ENCODE results near the gene RBBP4. TPM values are rescaled to one million over a fixed set of nuclear protein-coding genes. Genes with fewer than 3 reads are reported as not detected.

The RBBP4 gene
- total and polyA plus RNA-seq, 4 donors, result 37.7 to 205 (median 107) TPM

GRCh38 chr1:32647308-32648134 is 3.5 kb upstream of the RBBP4 start:
- Histone ChIP-seq H3K4me1 (ENCODE audit: control insufficient read depth in 5 of 5, insufficient read depth in 5 of 5, low read length in 5 of 5) (peaks cover 0 to 12% (median 4%) of the 10 kb centered on the region in 5 donors), H3K9me3 (ENCODE audit: control insufficient read depth in 4 of 4, insufficient read depth in 3 of 4, low read length in 3 of 4) (no peaks in the 10 kb centered on the region), H3K27ac (ENCODE audit: low read depth in 1 of 2, low read length in 1 of 2) (no peak overlapping the region), H3K4me3 (no peak overlapping the region), H3K9ac (ENCODE audit: insufficient read depth in 1 of 2, low read length in 2 of 2) (no peak overlapping the region), H3K27me3 (ENCODE audit: control insufficient read depth in 3 of 3, insufficient read depth in 3 of 3, low read length in 2 of 3) (no peaks in the 10 kb centered on the region), H3K36me3 (ENCODE audit: control insufficient read depth in 4 of 4, insufficient read depth in 4 of 4, low read length in 4 of 4) (peaks cover 0 to 5% (median 2%) of the 10 kb centered on the region in 4 donors)
- WGBS, 2 donors, result 81 to 92% methylated on average over 6 of the region's 6 CpGs
- no peak for DNase-seq
- no peak for TF ChIP-seq CTCF (IDR thresholded peaks at IDR 0.05; ENCODE audit: control extremely low read depth, extremely low read depth)
- no peak for ATAC-seq (ENCODE audit: insufficient read depth, low FRiP score)

- no peak for TF ChIP-seq CTCF (IDR thresholded peaks at IDR 0.05; ENCODE audit: control extremely low read depth, extremely low read depth)
- H3K4me1 ChIP-seq (ENCODE audit: control insufficient read depth in 5 of 5, insufficient read depth in 5 of 5, low read length in 5 of 5), result peaks cover 0 to 33% (median 9%) of the 10 kb centered on the region in 5 donors
- H3K36me3 ChIP-seq (ENCODE audit: control insufficient read depth in 4 of 4, insufficient read depth in 4 of 4, low read length in 4 of 4), result peaks cover 4 to 19% (median 12%) of the 10 kb centered on the region in 4 donors
- H3K27me3 ChIP-seq (ENCODE audit: control insufficient read depth in 3 of 3, insufficient read depth in 3 of 3, low read length in 2 of 3), result no peaks in the 10 kb centered on the region
- H3K4me3 ChIP-seq, result peak within 1 kb of the TSS; percentile 59
- peak within 1 kb of the TSS; percentile 97 to 98 for H3K9ac ChIP-seq (ENCODE audit: insufficient read depth in 1 of 2, low read length in 2 of 2)
- H3K27ac ChIP-seq (ENCODE audit: low read depth in 1 of 2, low read length in 1 of 2), result peak within 1 kb of the TSS; percentile 97 to 98
- H3K9me3 ChIP-seq (ENCODE audit: control insufficient read depth in 4 of 4, insufficient read depth in 3 of 4, low read length in 3 of 4), result no peaks in the 10 kb centered on the region
- WGBS, 2 donors, result 0 to 1% methylated on average over 21 of the region's 21 CpGs
- ATAC-seq (ENCODE audit: insufficient read depth, low FRiP score) (peak; percentile 90), DNase-seq (peak; percentile 93 to 97 (median 97))
These were observed 708 bp upstream of the RBBP4 start, which contains the start of gene ZBTB8OS for GRCh38 chr1:32650248-32650751. TSS of gene ZBTB8OS (minus strand) at chr1:32650550. CDS start at chr1:32650529, 21 bp downstream.

- DNase-seq (no peak), ATAC-seq (ENCODE audit: insufficient read depth, low FRiP score) (peak; percentile 1)
- peaks cover 5 to 24% (median 15%) of the 10 kb centered on the region in 4 donors for H3K36me3 ChIP-seq (ENCODE audit: control insufficient read depth in 4 of 4, insufficient read depth in 4 of 4, low read length in 4 of 4)
- H3K4me3 ChIP-seq, result peak overlapping the region; percentile 59
- H3K27ac ChIP-seq (ENCODE audit: low read depth in 1 of 2, low read length in 1 of 2), result peak overlapping the region; percentile 94 to 97
- H3K9ac ChIP-seq (ENCODE audit: insufficient read depth in 1 of 2, low read length in 2 of 2), result peak overlapping the region; percentile 65 to 97
- no peaks in the 10 kb centered on the region for H3K9me3 ChIP-seq (ENCODE audit: control insufficient read depth in 4 of 4, insufficient read depth in 3 of 4, low read length in 3 of 4)
- TF ChIP-seq CTCF (IDR thresholded peaks at IDR 0.05; ENCODE audit: control extremely low read depth, extremely low read depth), result no peak
- WGBS, 2 donors, result 0% methylated on average over 41 to 43 of the region's 43 CpGs
- H3K4me1 ChIP-seq (ENCODE audit: control insufficient read depth in 5 of 5, insufficient read depth in 5 of 5, low read length in 5 of 5), result peaks cover 0 to 36% (median 9%) of the 10 kb centered on the region in 5 donors
- H3K27me3 ChIP-seq (ENCODE audit: control insufficient read depth in 3 of 3, insufficient read depth in 3 of 3, low read length in 2 of 3), result no peaks in the 10 kb centered on the region
These were observed 559 bp downstream of the RBBP4 start for GRCh38 chr1:32651461-32652073.

All from lung (tissue), 12 donors.